Measurements from ENCODE around the gene STX1A.

- no peak for TF ChIP-seq POLR2A (IDR thresholded peaks at IDR 0.05)
- TF ChIP-seq, protein P1, sequence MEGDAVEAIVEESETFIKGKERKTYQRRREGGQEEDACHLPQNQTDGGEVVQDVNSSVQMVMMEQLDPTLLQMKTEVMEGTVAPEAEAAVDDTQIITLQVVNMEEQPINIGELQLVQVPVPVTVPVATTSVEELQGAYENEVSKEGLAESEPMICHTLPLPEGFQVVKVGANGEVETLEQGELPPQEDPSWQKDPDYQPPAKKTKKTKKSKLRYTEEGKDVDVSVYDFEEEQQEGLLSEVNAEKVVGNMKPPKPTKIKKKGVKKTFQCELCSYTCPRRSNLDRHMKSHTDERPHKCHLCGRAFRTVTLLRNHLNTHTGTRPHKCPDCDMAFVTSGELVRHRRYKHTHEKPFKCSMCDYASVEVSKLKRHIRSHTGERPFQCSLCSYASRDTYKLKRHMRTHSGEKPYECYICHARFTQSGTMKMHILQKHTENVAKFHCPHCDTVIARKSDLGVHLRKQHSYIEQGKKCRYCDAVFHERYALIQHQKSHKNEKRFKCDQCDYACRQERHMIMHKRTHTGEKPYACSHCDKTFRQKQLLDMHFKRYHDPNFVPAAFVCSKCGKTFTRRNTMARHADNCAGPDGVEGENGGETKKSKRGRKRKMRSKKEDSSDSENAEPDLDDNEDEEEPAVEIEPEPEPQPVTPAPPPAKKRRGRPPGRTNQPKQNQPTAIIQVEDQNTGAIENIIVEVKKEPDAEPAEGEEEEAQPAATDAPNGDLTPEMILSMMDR (IDR thresholded peaks at IDR 0.05): no peak
Observed at GRCh38 chr7:73669858-73670385, 49.5 kb downstream of the STX1A start.

Data from heart left ventricle (tissue), 13 donors.